H1 (cell line): Measurements from ENCODE around the gene TC2N. TPM values are rescaled to one million over a fixed set of nuclear protein-coding genes. Genes with fewer than 3 reads are reported as not detected.

Experiments
- CTBP2 ChIP-seq: IDR thresholded peaks from 2 replicates; pipeline ENCODE4 v1.7.0; 2011; ENCODE audit warnings: borderline replicate concordance, mild to moderate bottlenecking, moderate library complexity, mixed read lengths, low read length; ENCODE audit not compliant: insufficient read depth, insufficient read length
- SP4 ChIP-seq: IDR thresholded peaks from 2 replicates; pipeline ENCODE4 v1.6.1; 2012; ENCODE audit warnings: low read length, inconsistent platforms
- TAF7 ChIP-seq: optimal IDR thresholded peaks from 2 replicates; pipeline ENCODE3; 2011; ENCODE audit warnings: low read depth, mild to moderate bottlenecking, inconsistent platforms, low read length, moderate library complexity, borderline replicate concordance
- polyA plus RNA-seq, 7 experiments: library from polyadenylated mRNA; depleted of rRNA in 3 of 7; stranded (reverse) in 5 of 7; unstranded in 2 of 7; fragments of >200 nt in 5 of 7; fragments of 200-250 nt in 2 of 7; gene quantifications; 1 replicate in 5 of 7; 2 replicates in 1 of 7; 4 replicates in 1 of 7; pipeline versions ENCODE4 v1.2.1 to v1.2.3, GENCODE V29; 2011 to 2013; ENCODE audit warnings: missing spikeins in 2 of 7, mixed read lengths in 2 of 7
- total RNA-seq: library from RNA; stranded (reverse); fragmentation: NEBNext Ultra II Directional; extraction: Animal tissue kit (Norgen Biotek cat#: 25700); gene quantifications from 2 replicates; pipeline ENCODE4 v1.2.1, GENCODE V29; 2021
- TF ChIP-seq, protein P1 (sequence below): IDR thresholded peaks from 2 replicates; pipeline ENCODE4 v1.6.1; 2011; ENCODE audit warnings: low read length, improper control_type of control experiment

Gene TC2N
- total and polyA plus RNA-seq, 2 of the 8 experiments (the other 6 are each of a cell fraction or from before 2014, with no cell fraction given) = 9.7 to 36.2 TPM

DNA sequence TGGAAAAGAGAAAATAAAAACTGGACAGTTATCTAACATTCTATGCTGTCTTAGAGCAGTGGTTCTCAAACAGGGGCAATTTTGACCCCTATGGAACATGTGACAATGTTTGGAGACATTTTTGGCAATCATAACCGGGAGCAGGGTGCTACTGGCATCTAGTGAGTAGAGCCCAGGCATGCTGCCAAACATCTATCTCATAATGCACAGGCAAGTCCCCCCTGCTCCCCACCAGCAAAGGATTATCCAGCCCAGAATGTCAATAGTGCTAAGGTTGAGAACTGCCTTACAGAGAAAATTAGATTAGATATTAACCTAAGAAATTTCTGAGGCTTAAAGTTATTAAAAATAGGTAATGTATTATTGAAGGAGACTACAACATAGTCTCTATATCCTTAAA, 112.5 kb downstream of the TC2N start (continued):
- TF ChIP-seq, protein P1, sequence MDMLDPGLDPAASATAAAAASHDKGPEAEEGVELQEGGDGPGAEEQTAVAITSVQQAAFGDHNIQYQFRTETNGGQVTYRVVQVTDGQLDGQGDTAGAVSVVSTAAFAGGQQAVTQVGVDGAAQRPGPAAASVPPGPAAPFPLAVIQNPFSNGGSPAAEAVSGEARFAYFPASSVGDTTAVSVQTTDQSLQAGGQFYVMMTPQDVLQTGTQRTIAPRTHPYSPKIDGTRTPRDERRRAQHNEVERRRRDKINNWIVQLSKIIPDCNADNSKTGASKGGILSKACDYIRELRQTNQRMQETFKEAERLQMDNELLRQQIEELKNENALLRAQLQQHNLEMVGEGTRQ = no peak
- TF ChIP-seq SP4 = no peak
- no peak for TF ChIP-seq CTBP2
- no peak for TF ChIP-seq TAF7
